GM21360 (cell line): ENCODE data around the gene RAVER2.
"Not testable (repeated sequence)": the region's sequence is repeated elsewhere in the genome, so short reads cannot be mapped to it uniquely, and the experiment has no call there.

Experiments used
- ATAC-seq: cut with Tn5 transposase; IDR thresholded peaks from one replicate; pipeline ENCODE4 v1.9.1; 2021; ENCODE audit warnings: mild to moderate bottlenecking, moderate library complexity; ENCODE audit not compliant: unreplicated experiment

The RAVER2 gene

GRCh38 chr1:64748222-64748621 is 3.3 kb downstream of the RAVER2 start:
- no peak for ATAC-seq

- no peak for ATAC-seq
Measured at GRCh38 chr1:64748706-64749105, 3.8 kb downstream of the RAVER2 start.

- no peak for ATAC-seq
Measured at GRCh38 chr1:64750092-64750491, 5.2 kb downstream of the RAVER2 start.

- ATAC-seq = no peak
Measured at GRCh38 chr1:64750875-64751274, 6.0 kb downstream of the RAVER2 start.

DNA sequence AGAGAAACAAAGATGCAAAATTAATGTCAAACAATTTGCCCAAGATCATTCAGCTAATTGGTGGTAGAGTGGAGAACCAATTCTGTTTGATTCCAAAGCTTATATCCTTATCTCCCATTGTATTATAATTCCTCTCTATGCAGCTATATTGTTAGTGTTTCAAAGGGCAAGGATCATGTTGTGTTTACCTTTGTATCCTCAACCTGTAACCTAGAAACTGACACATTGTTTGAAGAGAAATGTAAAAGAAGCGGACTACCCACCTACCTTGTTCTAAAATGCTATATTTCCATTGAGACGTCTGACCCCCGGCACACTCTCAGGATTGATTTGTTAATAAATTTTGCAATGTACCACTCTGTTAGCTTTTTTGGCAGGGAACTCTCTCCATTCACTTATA is 9.3 kb downstream of the RAVER2 start:
- ATAC-seq = no peak

DNA sequence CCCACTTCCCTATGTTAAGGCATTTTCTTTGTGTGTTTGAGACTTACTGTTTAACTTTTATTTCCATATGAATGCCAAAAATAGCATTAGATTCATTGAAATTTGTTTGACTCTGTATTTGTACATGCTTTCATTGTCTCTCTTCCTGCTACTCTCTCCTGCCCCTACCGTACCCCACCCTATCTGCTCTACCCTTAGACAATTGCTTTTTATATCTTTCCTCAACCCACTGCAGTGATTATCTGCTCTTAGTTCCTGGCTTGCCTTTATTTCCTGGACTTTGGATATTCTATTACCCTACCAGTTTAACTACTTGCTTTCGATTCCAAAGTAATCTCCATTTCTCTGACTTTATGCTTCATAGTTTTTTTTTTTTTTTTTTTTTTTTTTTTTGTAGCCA is 10.5 kb downstream of the RAVER2 start:
- no peak for ATAC-seq

DNA sequence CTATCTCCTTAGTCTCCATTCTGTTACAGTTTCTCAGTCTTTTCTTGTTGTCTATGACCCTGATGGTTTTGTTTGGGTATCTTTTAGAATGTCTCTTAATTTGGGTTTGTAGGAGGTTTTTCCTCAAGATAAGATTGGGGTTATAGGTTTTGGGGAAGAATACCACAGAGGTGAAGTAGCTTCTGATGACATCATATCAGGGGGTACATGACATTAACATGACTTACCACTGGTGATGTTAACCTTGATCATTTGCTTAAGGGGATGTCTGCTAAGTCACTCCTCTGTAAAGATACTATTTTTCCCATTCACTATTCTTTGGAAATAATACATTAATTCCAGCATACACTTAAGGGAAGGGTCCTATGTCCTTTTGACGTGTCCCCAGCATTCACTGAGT is 11.9 kb downstream of the RAVER2 start:
- no peak for ATAC-seq

GRCh38 chr1:64757213-64757612 is 12.3 kb downstream of the RAVER2 start:
- no peak for ATAC-seq

DNA sequence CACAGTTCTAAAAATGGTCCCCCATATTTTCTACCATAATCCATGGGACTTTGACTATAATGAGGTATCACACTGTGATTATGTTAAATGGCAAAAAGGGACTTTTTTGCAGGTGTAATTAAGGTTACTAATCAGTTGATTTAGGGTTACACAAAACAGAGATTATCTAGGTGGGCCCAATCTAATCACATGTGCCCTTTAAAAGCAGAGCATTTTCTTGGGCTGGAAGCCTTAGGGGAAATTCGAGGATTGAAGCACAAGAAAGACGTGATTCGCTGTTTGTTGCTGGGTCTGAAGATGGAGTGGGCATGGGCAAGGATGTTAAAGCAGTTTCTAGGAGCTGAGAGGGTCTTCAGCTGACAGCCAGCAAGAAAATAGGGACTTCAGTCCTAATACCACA is 13.4 kb downstream of the RAVER2 start:
- ATAC-seq = no peak

GRCh38 chr1:64759968-64760367 is 15.1 kb downstream of the RAVER2 start:
- ATAC-seq = no peak

GRCh38 chr1:64765012-64765411 is 20.1 kb downstream of the RAVER2 start:
- no peak for ATAC-seq

- no peak for ATAC-seq
Measured at GRCh38 chr1:64765826-64766225, 21.0 kb downstream of the RAVER2 start.

GRCh38 chr1:64766429-64766828 is 21.6 kb downstream of the RAVER2 start:
- no peak for ATAC-seq

GRCh38 chr1:64769482-64769881 is 24.6 kb downstream of the RAVER2 start:
- ATAC-seq = no peak

DNA sequence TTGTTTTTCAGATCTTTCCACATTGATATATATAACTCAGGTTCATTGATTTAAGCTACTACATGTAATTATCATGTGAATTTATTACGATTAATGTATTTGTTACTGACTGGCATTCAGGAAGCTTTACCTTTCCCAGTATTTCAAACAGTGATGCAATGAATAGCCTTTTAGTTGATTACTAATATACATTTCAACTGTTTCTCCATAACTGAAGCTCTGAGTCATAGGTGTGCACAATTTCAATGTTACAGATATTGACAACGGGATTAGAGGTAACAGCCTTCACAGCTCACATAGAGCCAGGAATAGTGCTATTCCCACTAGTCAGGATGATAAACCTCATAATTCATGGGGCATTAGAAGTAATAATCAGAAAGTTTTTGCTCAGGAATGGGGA is 25.1 kb downstream of the RAVER2 start:
- no peak for ATAC-seq

GRCh38 chr1:64773306-64773705 is 28.4 kb downstream of the RAVER2 start:
- not testable (repeated sequence) for ATAC-seq

GRCh38 chr1:64775113-64775512 is 30.2 kb downstream of the RAVER2 start:
- ATAC-seq = no peak

GRCh38 chr1:64782044-64782443 is 37.2 kb downstream of the RAVER2 start:
- not testable (repeated sequence) for ATAC-seq

- not testable (repeated sequence) for ATAC-seq
Measured at GRCh38 chr1:64782848-64783247, 38.0 kb downstream of the RAVER2 start.

GRCh38 chr1:64790832-64791487 is 46.1 kb downstream of the RAVER2 start:
- no peak for ATAC-seq

GRCh38 chr1:64798872-64799271 is 54.0 kb downstream of the RAVER2 start:
- no peak for ATAC-seq

GRCh38 chr1:64801851-64802523 is 57.1 kb downstream of the RAVER2 start:
- ATAC-seq = no peak

- no peak for ATAC-seq
Measured at GRCh38 chr1:64809309-64809708, 64.4 kb downstream of the RAVER2 start.
